Measurements from ENCODE around the gene DLG3. TPM values are rescaled to one million over a fixed set of nuclear protein-coding genes. Genes with fewer than 3 reads are reported as not detected.

The DLG3 gene
- total and polyA plus RNA-seq, 2 donors from 2014 or later: 14.2 to 38.3 TPM

DNA sequence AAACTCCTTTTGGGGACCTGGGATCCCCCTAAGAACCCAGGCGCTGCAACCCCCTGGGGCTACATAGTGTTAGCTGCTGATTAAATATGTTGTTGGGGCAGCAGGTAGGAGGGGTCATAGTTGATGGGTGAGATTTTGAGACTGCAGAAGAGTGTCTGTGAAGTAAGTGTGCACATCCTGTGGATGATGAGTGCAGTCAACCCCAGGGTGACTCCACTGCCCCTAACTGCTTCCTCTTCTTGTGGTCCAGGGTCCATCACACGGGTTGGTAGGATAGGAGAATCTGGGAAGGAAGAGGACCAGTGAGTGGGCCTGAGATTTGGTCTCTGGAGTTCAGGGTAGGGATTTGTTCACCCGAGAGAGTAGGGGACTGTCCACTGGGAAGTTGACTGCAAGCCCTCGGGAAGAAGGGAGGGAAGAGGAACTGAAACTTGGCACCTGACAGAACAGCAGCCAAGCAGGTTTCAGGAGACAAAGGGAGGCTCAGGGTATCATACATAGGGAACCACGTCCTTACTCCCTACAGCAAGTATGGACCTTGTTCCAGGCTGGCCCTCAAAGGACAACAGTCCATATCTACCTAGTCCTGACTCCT is 8.5 kb downstream of the DLG3 start:
- Histone ChIP-seq H3K27me3 (ENCODE audit: control insufficient read depth, insufficient read depth, low read length) (no peaks in the 10 kb centered on the region), H3K4me3 (ENCODE audit: low read length in 3 of 3) (peak overlapping the region in 2 of 3 donors; percentile 24 to 54), H3K9me3 (ENCODE audit: control insufficient read depth in 2 of 3, insufficient read depth in 1 of 3, low read length in 3 of 3) (no peaks in the 10 kb centered on the region), H3K36me3 (ENCODE audit: control insufficient read depth in 2 of 3, insufficient read depth in 3 of 3, low read length in 3 of 3) (no peaks in the 10 kb centered on the region), H3K4me1 (ENCODE audit: control insufficient read depth in 2 of 3, insufficient read depth in 2 of 3, low read depth in 1 of 3, low read length in 3 of 3) (peaks cover 0 to 3% (median 0%) of the 10 kb centered on the region in 3 donors), H3K9ac (ENCODE audit: low read length in 3 of 3) (peak overlapping the region in 1 of 3 donors; percentile 40), H3K27ac (ENCODE audit: low read depth in 2 of 2, low read length in 2 of 2) (no peak overlapping the region)
- no peak for FAIRE-seq
- intact Hi-C loops (cut with DNase I): no loop called here
- no peak for TF ChIP-seq CTCF (IDR thresholded peaks at IDR 0.05; ENCODE audit: borderline replicate concordance, extremely low read depth, insufficient read depth)
- no peak for DNase-seq

DNA sequence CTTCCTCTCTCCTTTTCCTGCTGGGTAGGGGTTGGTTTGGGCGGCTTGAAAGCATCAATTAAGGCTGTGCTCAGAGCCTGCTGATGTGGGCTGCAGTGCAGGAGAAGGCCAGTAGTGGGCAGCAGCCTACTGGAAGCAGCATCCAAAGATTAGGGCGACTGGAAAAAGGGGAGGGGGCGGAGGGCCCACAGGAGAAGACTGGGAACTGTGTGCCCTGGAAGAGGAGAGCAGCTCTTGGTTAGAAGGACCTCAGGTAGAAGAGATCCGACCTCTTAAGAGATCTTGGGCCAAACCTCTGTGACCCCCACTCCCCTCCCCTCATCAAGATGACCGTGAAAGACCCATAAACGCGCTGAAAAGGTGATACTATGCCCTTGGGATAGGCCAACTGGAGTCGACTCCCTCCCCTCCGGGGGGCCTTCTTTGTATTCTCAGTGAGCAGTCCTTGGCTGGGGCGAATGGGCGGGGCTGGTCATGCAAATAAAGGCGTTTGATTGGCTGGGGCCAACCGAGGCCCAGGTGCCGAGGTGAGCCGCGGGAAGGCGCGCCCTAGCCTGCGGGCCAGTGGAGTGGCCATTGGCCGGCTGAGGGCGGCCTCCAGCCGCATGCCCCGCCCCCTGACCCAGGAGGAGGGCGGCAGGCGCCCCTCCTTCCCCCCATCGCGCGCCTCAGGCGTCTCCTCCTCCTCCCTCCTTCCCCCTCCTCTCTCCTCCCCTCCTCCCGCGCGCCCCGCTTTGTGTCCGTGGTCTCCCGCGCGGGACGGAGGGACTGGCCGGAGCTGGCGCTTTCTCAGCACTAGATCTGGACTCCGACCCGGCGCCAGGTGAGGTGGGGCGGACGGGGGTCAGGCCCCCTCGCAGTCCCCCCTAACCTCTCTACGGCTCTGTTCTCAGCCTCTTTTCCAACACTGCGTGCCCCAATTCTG is 10.1 kb downstream of the DLG3 start:
- peak overlapping the region; percentile 61 to 69 (median 63) for H3K4me3 ChIP-seq (ENCODE audit: low read length in 3 of 3)
- FAIRE-seq (no peak), DNase-seq (peak; percentile 94 to 95 (median 95))
- intact Hi-C loops (cut with DNase I): no loop called here
- H3K9me3 ChIP-seq (ENCODE audit: control insufficient read depth in 2 of 3, insufficient read depth in 1 of 3, low read length in 3 of 3): no peaks in the 10 kb centered on the region
- H3K27ac ChIP-seq (ENCODE audit: low read depth in 2 of 2, low read length in 2 of 2): peak overlapping the region; percentile 83 to 93
- peaks cover 0 to 3% (median 0%) of the 10 kb centered on the region in 3 donors for H3K4me1 ChIP-seq (ENCODE audit: control insufficient read depth in 2 of 3, insufficient read depth in 2 of 3, low read depth in 1 of 3, low read length in 3 of 3)
- peak overlapping the region; percentile 27 to 71 (median 32) for H3K9ac ChIP-seq (ENCODE audit: low read length in 3 of 3)
- no peaks in the 10 kb centered on the region for H3K27me3 ChIP-seq (ENCODE audit: control insufficient read depth, insufficient read depth, low read length)
- H3K36me3 ChIP-seq (ENCODE audit: control insufficient read depth in 2 of 3, insufficient read depth in 3 of 3, low read length in 3 of 3): no peaks in the 10 kb centered on the region
- peak; percentile 62 for TF ChIP-seq CTCF (IDR thresholded peaks at IDR 0.05; ENCODE audit: borderline replicate concordance, extremely low read depth, insufficient read depth)

DNA sequence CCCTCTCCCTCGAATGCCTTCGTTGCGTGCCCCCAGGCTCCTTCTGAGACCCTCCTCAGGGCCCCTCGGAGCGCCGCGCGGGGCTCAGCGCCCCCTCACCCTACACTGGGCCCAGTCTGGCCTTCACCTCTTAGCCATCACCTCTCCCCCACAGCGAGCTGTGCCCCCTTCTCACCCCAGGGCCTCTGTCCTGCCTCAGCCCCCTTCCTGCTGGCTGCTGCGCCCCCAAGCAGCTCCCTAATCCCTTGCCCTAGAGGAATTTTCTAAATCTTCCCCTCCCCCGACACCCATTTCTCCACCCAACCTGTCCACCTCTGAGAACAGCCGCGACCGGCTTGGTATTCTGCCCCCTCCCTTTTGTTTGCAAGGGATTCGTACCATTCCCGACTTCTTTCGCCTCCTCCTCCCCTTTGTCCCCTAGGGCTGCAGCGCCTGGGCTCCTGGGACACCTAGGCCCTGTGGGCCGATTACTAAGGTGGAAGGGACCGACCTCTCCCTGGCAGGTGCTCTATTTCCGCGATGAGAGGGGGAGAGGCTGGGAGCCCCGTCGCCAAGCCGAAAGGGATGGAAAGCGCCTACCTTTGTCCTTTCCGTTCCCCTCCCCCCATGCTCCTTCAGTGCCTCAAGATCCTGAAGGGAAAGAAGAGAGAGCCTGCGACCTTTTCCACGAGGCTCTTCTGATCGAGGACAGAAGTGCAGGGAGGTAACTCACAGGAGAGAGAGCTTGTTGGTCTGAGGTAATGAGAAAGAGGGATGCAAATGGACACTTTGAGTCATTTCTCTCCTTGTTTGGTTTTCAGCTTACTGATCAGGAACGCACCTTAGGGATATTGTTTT is 10.9 kb downstream of the DLG3 start:
- Histone ChIP-seq H3K9ac (ENCODE audit: low read length in 3 of 3) (peak overlapping the region; percentile 27 to 71 (median 32)), H3K9me3 (ENCODE audit: control insufficient read depth in 2 of 3, insufficient read depth in 1 of 3, low read length in 3 of 3) (no peaks in the 10 kb centered on the region), H3K4me1 (ENCODE audit: control insufficient read depth in 2 of 3, insufficient read depth in 2 of 3, low read depth in 1 of 3, low read length in 3 of 3) (peaks cover 0 to 3% (median 0%) of the 10 kb centered on the region in 3 donors), H3K4me3 (ENCODE audit: low read length in 3 of 3) (peak overlapping the region; percentile 52 to 69 (median 63)), H3K27ac (ENCODE audit: low read depth in 2 of 2, low read length in 2 of 2) (peak overlapping the region; percentile 83 to 93), H3K27me3 (ENCODE audit: control insufficient read depth, insufficient read depth, low read length) (no peaks in the 10 kb centered on the region), H3K36me3 (ENCODE audit: control insufficient read depth in 2 of 3, insufficient read depth in 3 of 3, low read length in 3 of 3) (no peaks in the 10 kb centered on the region)
- TF ChIP-seq CTCF (IDR thresholded peaks at IDR 0.05; ENCODE audit: borderline replicate concordance, extremely low read depth, insufficient read depth): no peak
- no peak for FAIRE-seq
- peak in 3 of 5 donors; percentile 39 to 64 (median 53) for DNase-seq
- intact Hi-C loops (cut with DNase I): no loop called here

Measured in kidney (tissue), 14 donors.